Measurements from ENCODE around the gene SPSB4. TPM values are rescaled to one million over a fixed set of nuclear protein-coding genes. Genes with fewer than 3 reads are reported as not detected.

Gene SPSB4
- total RNA-seq, 1 experiment from 2014 or later: 2.2 TPM

- no peak for DNase-seq (ENCODE audit: low spot score)
Measured at GRCh38 chr3:141052201-141053069, 1.3 kb downstream of the SPSB4 start.

GRCh38 chr3:141055136-141055535 is 4.0 kb downstream of the SPSB4 start:
- DNase-seq (ENCODE audit: low spot score): no peak

DNA sequence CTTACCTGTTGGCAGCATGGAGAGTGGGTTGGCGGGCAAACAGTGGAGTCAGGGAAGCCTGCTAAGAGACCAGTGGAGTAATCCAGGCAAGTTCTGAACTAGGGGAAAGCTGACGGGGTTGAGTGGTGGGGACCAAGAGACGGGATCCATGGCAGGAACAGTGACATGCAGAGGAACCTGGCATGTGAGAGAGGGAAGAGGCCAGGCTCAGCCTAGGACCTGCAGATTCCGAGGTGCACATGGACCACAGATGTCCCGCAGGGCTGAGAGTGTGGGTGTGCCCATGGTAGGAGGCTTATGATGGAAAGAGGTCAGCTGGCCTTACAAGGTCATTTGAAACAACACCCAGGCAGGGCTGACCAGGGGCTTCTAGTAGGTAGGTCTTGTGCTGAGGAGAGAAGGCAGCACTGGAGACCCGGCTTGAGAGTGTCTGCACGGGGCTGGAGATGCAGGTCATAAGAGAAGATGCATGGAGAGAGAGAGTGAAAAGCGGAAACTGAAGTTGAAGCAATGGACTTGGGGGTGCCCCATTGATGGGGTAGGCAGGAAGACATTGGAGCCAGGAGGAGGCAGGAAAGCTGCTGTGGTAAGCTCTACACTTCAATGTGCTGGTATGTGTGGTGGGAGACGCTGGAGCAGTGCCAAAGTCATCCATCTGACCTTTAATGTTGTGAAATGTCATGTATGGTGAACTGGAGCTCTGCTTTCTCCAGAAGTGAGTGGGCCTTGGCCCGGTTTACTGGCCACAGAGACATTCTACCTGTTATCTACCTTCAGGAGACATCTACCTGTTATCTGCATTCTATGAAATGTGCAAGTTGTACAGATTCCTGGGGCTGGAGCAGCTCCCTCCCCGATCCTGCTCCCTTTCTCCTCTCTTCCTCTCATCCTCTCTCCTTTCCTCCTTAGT is 4.6 kb downstream of the SPSB4 start:
- DNase-seq (ENCODE audit: low spot score): no peak

DNA sequence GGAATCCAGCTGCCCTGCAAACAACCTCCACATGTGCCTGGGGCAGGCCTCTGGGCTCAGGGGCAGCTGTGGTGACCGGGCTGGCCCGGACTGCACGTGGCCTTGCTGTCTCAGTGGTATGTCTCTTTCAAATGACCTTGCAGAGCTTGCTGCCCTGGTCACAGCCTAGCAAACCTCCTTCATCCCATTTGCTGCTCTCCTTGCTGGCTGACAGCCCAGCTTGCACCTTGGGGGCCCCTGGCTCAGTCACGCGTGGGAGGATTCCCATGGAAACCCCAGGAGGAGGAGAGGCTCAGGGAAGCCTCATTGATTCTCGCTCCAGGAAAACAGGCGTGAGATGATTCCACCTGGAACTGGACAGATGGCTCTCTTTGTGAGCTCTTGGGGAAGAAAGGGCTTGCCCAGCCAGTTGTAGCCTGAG is 5.6 kb downstream of the SPSB4 start:
- DNase-seq (ENCODE audit: low spot score): no peak

DNA sequence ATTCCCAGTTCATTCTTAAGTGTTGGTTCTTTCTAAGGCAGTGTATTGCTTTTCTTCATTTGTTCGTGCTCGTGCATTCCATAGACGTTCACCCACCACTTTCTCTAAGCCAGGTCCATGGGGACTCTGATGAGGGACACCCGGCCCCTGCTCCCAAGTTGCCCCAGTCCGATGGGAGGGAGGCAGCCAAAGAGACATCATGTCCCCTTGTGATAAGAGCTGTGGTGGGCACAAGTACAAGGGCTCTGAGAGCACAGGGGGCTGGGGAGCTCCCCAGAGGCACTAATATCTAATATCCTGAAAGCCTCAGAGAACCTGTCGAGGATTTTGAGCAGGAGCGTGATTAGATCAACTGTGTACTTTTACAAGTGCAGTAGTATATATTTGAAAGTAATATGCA is 6.3 kb downstream of the SPSB4 start:
- DNase-seq (ENCODE audit: low spot score): no peak

- DNase-seq (ENCODE audit: low spot score): no peak
Measured at GRCh38 chr3:141057946-141058800, 7.0 kb downstream of the SPSB4 start.

GRCh38 chr3:141058996-141059395 is 7.8 kb downstream of the SPSB4 start:
- no peak for DNase-seq (ENCODE audit: low spot score)

DNA sequence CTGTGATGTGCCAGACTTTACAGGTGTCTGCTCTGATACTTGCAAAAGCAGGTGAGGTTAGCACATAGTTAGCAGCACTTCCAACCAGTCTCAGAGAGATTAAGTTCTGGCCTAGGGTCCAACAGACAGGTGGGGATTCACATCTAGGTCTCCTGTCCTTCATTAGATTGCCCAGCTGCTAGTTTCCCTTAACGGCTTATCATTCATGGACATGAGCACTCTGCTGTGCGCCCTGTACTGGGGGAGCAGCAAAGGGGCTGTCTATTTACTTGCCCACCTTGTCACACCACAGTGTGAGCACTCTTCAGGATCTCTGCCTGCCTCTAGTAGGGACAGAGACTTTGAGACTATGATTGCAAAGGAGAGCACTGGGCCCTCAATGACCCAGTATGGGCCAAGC is 8.7 kb downstream of the SPSB4 start:
- no peak for DNase-seq (ENCODE audit: low spot score)

GRCh38 chr3:141060327-141060726 is 9.2 kb downstream of the SPSB4 start:
- no peak for DNase-seq (ENCODE audit: low spot score)

- no peak for DNase-seq (ENCODE audit: low spot score)
Measured at GRCh38 chr3:141063831-141064230, 12.7 kb downstream of the SPSB4 start.

GRCh38 chr3:141064255-141064926 is 13.2 kb downstream of the SPSB4 start:
- no peak for DNase-seq (ENCODE audit: low spot score)

GRCh38 chr3:141065258-141065657 is 14.1 kb downstream of the SPSB4 start:
- no peak for DNase-seq (ENCODE audit: low spot score)

GRCh38 chr3:141065841-141066805 is 15.0 kb downstream of the SPSB4 start:
- DNase-seq (ENCODE audit: low spot score): no peak

- no peak for DNase-seq (ENCODE audit: low spot score)
Measured at GRCh38 chr3:141067206-141067974, 16.2 kb downstream of the SPSB4 start.

DNA sequence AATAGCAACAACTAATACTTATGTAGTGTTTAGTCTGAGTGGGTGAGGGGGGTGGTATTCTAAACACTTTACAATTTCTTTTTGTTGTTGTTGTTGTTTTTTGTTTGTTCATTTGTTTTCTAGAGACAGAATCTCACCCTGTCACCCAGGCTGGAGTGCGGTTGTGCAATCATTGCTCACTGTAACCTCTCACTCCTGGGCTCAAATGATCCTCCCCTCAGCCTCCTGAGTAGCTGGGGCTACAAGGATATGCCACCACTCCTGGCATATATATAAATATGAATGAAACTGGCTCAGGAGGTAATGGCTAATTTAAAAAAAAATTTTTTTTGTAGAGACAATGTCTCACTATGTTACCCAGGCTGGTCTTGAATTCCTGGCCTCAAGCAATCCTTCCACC is 19.1 kb downstream of the SPSB4 start:
- no peak for DNase-seq (ENCODE audit: low spot score)

- no peak for DNase-seq (ENCODE audit: low spot score)
Measured at GRCh38 chr3:141070727-141071357, 19.7 kb downstream of the SPSB4 start.

DNA sequence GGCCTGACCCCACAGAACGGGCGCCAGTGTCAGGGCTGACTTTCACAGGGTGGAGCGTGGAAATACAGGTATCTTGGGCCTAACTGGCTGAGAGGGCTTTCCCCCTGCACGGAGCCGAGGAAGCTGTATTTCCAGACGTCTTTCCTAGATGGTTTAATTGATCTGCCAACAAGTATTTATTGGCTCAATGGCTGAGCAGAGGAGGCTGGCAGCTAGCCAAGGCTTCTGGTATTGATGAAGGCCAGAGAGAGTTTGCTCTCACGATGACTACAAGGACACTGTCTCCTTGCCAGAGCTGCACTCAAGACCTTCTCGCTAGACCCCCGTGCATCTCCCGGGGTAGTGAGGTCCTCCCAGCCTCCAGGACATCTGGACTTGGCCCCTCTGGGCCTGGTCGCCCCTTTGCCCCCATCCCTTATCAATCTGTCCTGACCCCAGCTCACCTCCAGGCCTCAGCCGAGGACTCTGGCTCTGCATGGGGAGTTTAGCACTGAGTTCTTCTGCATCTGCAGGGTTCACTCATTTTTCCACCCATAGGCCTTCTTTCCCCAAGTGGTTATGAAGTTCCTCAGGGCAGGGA is 20.6 kb downstream of the SPSB4 start:
- no peak for DNase-seq (ENCODE audit: low spot score)

DNA sequence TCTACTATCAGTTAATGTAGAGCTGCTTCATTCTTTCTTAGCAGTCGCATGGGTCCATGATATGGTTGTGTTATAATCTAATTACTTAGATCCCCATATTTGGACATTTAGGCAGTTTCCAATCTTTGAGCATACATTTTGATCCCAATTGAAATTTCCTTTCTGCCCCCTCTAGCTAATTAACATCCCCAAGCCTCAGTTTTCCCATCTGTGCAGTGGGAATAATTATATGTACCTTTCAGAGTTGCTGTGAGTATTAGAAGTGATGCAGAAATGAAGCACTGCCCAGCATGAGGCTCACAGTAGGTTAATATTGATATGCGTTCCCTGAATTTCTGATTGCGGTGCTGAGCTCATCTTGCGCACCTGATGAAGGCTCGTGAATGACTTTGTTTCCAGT is 21.8 kb downstream of the SPSB4 start:
- DNase-seq (ENCODE audit: low spot score): no peak

Data from H4 (cell line).